Measurements from ENCODE around the gene TRPV6. TPM values are rescaled to one million over a fixed set of nuclear protein-coding genes. Genes with fewer than 3 reads are reported as not detected.

Gene TRPV6
- total and polyA plus RNA-seq, 2 of the 4 experiments (the other 2 are of a cell fraction), result 0.03 TPM; not detected in 1

DNA sequence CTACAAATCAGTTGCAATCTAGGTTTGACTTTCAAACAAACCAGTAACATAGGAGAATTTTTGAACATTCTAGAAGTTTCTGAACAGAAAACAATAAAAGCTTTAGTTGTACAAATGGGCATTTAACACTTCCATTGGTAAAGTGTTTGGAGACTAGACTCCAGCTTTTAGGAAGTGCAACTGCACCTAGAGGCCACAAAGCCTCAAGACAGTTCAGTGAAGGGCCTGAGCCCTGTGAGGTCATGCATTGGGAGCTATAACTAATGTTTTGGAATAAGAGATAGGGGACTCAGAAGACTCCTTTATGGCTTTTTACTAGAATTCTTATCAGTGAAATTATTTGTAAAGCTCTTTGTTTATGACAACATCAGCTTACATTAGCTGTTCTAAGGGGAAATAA, 33.6 kb downstream of the TRPV6 start:
- no peak overlapping the region for H4K91ac ChIP-seq (ENCODE audit: insufficient read depth, low read depth, low read length)
- no peak overlapping the region for H3K14ac ChIP-seq (replicated peaks; ENCODE audit: low read depth, low read length)
- H3K36me3 ChIP-seq (ENCODE audit: control insufficient read depth, insufficient read depth, low read length), result no peaks in the 10 kb centered on the region
- no peak overlapping the region for H2BK20ac ChIP-seq (ENCODE audit: low read depth, low read length)
- no peaks in the 10 kb centered on the region for H3K4me1 ChIP-seq (ENCODE audit: control insufficient read depth, insufficient read depth, low read length)
- POLR2A ChIA-PET (ENCODE audit: unreplicated experiment), result no interaction called here
- H3K9me3 ChIP-seq (ENCODE audit: control insufficient read depth, insufficient read depth, low read length), result no peaks in the 10 kb centered on the region
- no peak overlapping the region for H3K18ac ChIP-seq (ENCODE audit: low read depth, low read length)
- intact Hi-C loops (cut with micrococcal nuclease) (no loop called here), dilution Hi-C loops (cut with HindIII; ENCODE audit: low sequenced_read_pairs, unreplicated experiment) (no loop called here), in situ Hi-C loops (cut with MboI; ENCODE audit: low sequenced_read_pairs) (loop anchor here (10.0 kb wide), 1 partner anchor 363 kb away; no protein-coding TSS in a partner anchor)
- H3K9ac ChIP-seq (ENCODE audit: low read depth, low read length), result no peak overlapping the region
- CTCF ChIA-PET, result interaction anchor here (0.5 to 0.7 kb wide), 2 partner anchors 364 to 1869 kb away, joined by 3 read pairs; no protein-coding TSS in a partner anchor
- H3K27ac ChIP-seq (ENCODE audit: insufficient read depth, low read length), result no peak overlapping the region
- no peaks in the 10 kb centered on the region for H4K20me1 ChIP-seq (ENCODE audit: insufficient read depth, low read length)
- H3K23ac ChIP-seq (ENCODE audit: low read depth, low read length), result no peak overlapping the region
- no peak for DNase-seq
- no peak overlapping the region for H3K4me2 ChIP-seq (ENCODE audit: low read depth, low read length)
- H2BK5ac ChIP-seq (ENCODE audit: low read depth, low read length, poor library complexity, severe bottlenecking), result no peak overlapping the region
- H4K8ac ChIP-seq (ENCODE audit: low read depth in 2 of 2, low read length in 2 of 2), result no peak overlapping the region
- no peak overlapping the region for H2AK5ac ChIP-seq (ENCODE audit: low read depth, low read length)
- H2BK15ac ChIP-seq (ENCODE audit: low read depth, low read length), result no peak overlapping the region
- no peak overlapping the region for H3K4ac ChIP-seq (ENCODE audit: low read depth, low read length)
- no peak overlapping the region for H2AFZ ChIP-seq (replicated peaks; ENCODE audit: low read length, poor library complexity)
- H3K79me1 ChIP-seq (ENCODE audit: low read depth in 1 of 2, low read length in 2 of 2), result no peaks in the 10 kb centered on the region
- H3K56ac ChIP-seq (ENCODE audit: extremely low read depth, insufficient read depth, low read length), result no peak overlapping the region
- BruUV-seq (replicated peaks), result no TSS peak
- ATAC-seq (ENCODE audit: low read depth), result no peak
- no peak overlapping the region for H4K5ac ChIP-seq (ENCODE audit: low read depth, low read length)
- peaks cover 11% of the 10 kb centered on the region for H3K27me3 ChIP-seq (ENCODE audit: control insufficient read depth, insufficient read depth, low read length)
- H2BK120ac ChIP-seq (ENCODE audit: low read depth, low read length), result no peak overlapping the region
- no peaks in the 10 kb centered on the region for H3K9me1 ChIP-seq (ENCODE audit: insufficient read depth, low read length)
- no peak overlapping the region for H3K4me3 ChIP-seq (ENCODE audit: insufficient read depth, low read depth, low read length)
- TF ChIP-seq CTCF (conservative IDR thresholded peaks at IDR 0.05; ENCODE audit: low read depth, low read length) (no peak), POLR2A (IDR thresholded peaks at IDR 0.05; ENCODE audit: low read depth, low read length) (no peak), MAZ (IDR thresholded peaks at IDR 0.05; ENCODE audit: borderline replicate concordance, low read depth, low read length) (no peak), BHLHE40 (IDR thresholded peaks at IDR 0.05; ENCODE audit: low read depth, low read length) (no peak), NFE2L2 (IDR thresholded peaks at IDR 0.05; ENCODE audit: low read depth, low read length) (no peak), MAFK (IDR thresholded peaks at IDR 0.05; ENCODE audit: low read depth, low read length) (no peak), RCOR1 (IDR thresholded peaks at IDR 0.05; ENCODE audit: insufficient replicate concordance, low read length) (no peak), CHD1 (IDR thresholded peaks at IDR 0.05; ENCODE audit: low read depth, low read length) (no peak), RAD21 (IDR thresholded peaks at IDR 0.05; ENCODE audit: low read length) (no peak), SMC3 (IDR thresholded peaks at IDR 0.05; ENCODE audit: low read depth, low read length) (no peak), ELK1 (IDR thresholded peaks at IDR 0.05; ENCODE audit: borderline replicate concordance, low read depth, low read length) (no peak), FOS (IDR thresholded peaks at IDR 0.05; ENCODE audit: low read depth, low read length) (no peak), RFX5 (IDR thresholded peaks at IDR 0.05; ENCODE audit: low read depth, low read length) (no peak), CEBPB (IDR thresholded peaks at IDR 0.05; ENCODE audit: low read depth, low read length) (no peak), MXI1 (IDR thresholded peaks at IDR 0.05; ENCODE audit: borderline replicate concordance, low read depth, low read length) (no peak)
- TF ChIP-seq, protein P1, sequence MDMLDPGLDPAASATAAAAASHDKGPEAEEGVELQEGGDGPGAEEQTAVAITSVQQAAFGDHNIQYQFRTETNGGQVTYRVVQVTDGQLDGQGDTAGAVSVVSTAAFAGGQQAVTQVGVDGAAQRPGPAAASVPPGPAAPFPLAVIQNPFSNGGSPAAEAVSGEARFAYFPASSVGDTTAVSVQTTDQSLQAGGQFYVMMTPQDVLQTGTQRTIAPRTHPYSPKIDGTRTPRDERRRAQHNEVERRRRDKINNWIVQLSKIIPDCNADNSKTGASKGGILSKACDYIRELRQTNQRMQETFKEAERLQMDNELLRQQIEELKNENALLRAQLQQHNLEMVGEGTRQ (IDR thresholded peaks at IDR 0.05; ENCODE audit: low read depth, low read length), result no peak
- H2AK9ac ChIP-seq (replicated peaks; ENCODE audit: low read depth, low read length, poor library complexity), result no peak overlapping the region
